KMS-11 (cell line): ENCODE measurements around the gene IRX3.

Experiments
- H2AFZ ChIP-seq: fragments of 200-600 bp; sonication (generic); 2 replicates; pipeline ENCODE4 v1.6.1; 2016; ENCODE audit warnings: antibody characterized with exemption, mixed run types, low read depth
- H3K27ac ChIP-seq: fragments of 200-600 bp; sonication (generic); 2 replicates; pipeline ENCODE4 v1.6.1; 2016; ENCODE audit warnings: mild to moderate bottlenecking, mixed run types
- H3K27me3 ChIP-seq: fragments of 200-600 bp; sonication (generic); 2 replicates; pipeline ENCODE4 v1.6.1; 2017; ENCODE audit warnings: mild to moderate bottlenecking, low read depth, mixed run types, moderate library complexity; ENCODE audit not compliant: insufficient read depth
- H3K36me3 ChIP-seq: fragments of 200-600 bp; sonication (generic); 2 replicates; pipeline ENCODE4 v1.6.1; 2017; ENCODE audit warnings: mild to moderate bottlenecking, mixed run types; ENCODE audit not compliant: insufficient read depth
- H3K4me1 ChIP-seq: fragments of 200-600 bp; sonication (generic); 2 replicates; pipeline ENCODE4 v1.6.1; 2016; ENCODE audit warnings: mild to moderate bottlenecking, low read depth, mixed run types; ENCODE audit not compliant: poor library complexity, severe bottlenecking
- H3K4me2 ChIP-seq: fragments of 200-600 bp; sonication (generic); 2 replicates; pipeline ENCODE4 v1.7.0; 2016; ENCODE audit warnings: mild to moderate bottlenecking, mixed run types
- H3K4me3 ChIP-seq: fragments of 200-600 bp; sonication (generic); IDR thresholded peaks from 2 replicates; pipeline ENCODE4 v1.6.1; 2017; ENCODE audit warnings: low read depth, low read length, mixed read lengths; ENCODE audit not compliant: insufficient read depth
- H3K79me2 ChIP-seq: fragments of 200-600 bp; sonication (generic); 2 replicates; pipeline ENCODE4 v1.6.1; 2016; ENCODE audit warnings: low read depth, mixed run types; ENCODE audit not compliant: insufficient read depth
- H3K9ac ChIP-seq: fragments of 200-600 bp; sonication (generic); 2 replicates; pipeline ENCODE4 v1.6.1; 2016; ENCODE audit warnings: mild to moderate bottlenecking, mixed run types
- H4K20me1 ChIP-seq: fragments of 200-600 bp; sonication (generic); 2 replicates; pipeline ENCODE4 v1.6.1; 2016; ENCODE audit warnings: mild to moderate bottlenecking, mixed run types; ENCODE audit not compliant: insufficient read depth
- TF ChIP-seq, protein P1 (sequence below): fragments of 200-600 bp; sonication (generic); conservative IDR thresholded peaks from 2 replicates; pipeline ENCODE4 v1.6.1; 2017; ENCODE audit warnings: low read depth, mild to moderate bottlenecking, antibody characterized with exemption, low read length, moderate library complexity, mixed read lengths

Gene IRX3

GRCh38 chr16:54327609-54328008 is 41.0 kb upstream of the IRX3 start:
- TF ChIP-seq, protein P1, sequence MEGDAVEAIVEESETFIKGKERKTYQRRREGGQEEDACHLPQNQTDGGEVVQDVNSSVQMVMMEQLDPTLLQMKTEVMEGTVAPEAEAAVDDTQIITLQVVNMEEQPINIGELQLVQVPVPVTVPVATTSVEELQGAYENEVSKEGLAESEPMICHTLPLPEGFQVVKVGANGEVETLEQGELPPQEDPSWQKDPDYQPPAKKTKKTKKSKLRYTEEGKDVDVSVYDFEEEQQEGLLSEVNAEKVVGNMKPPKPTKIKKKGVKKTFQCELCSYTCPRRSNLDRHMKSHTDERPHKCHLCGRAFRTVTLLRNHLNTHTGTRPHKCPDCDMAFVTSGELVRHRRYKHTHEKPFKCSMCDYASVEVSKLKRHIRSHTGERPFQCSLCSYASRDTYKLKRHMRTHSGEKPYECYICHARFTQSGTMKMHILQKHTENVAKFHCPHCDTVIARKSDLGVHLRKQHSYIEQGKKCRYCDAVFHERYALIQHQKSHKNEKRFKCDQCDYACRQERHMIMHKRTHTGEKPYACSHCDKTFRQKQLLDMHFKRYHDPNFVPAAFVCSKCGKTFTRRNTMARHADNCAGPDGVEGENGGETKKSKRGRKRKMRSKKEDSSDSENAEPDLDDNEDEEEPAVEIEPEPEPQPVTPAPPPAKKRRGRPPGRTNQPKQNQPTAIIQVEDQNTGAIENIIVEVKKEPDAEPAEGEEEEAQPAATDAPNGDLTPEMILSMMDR, result no peak
- no peak overlapping the region for H3K4me3 ChIP-seq
- no peak overlapping the region for H3K9ac ChIP-seq

GRCh38 chr16:54326266-54326662 is 39.7 kb upstream of the IRX3 start:
- Histone ChIP-seq H3K9ac (no peak overlapping the region), H3K27me3 (no peaks in the 10 kb centered on the region), H3K27ac (no peak overlapping the region), H3K79me2 (no peaks in the 10 kb centered on the region), H2AFZ (no peak overlapping the region), H3K36me3 (no peaks in the 10 kb centered on the region), H4K20me1 (no peaks in the 10 kb centered on the region), H3K4me1 (no peaks in the 10 kb centered on the region), H3K4me3 (no peak overlapping the region), H3K4me2 (no peak overlapping the region)
- TF ChIP-seq, protein P1, result no peak

More at GRCh38 chr16:54327609-54328008, 41.0 kb upstream of the IRX3 start:
- Histone ChIP-seq H3K4me1 (no peaks in the 10 kb centered on the region), H4K20me1 (no peaks in the 10 kb centered on the region), H2AFZ (no peak overlapping the region), H3K36me3 (no peaks in the 10 kb centered on the region), H3K27ac (no peak overlapping the region), H3K4me2 (no peak overlapping the region), H3K79me2 (no peaks in the 10 kb centered on the region), H3K27me3 (no peaks in the 10 kb centered on the region)

DNA sequence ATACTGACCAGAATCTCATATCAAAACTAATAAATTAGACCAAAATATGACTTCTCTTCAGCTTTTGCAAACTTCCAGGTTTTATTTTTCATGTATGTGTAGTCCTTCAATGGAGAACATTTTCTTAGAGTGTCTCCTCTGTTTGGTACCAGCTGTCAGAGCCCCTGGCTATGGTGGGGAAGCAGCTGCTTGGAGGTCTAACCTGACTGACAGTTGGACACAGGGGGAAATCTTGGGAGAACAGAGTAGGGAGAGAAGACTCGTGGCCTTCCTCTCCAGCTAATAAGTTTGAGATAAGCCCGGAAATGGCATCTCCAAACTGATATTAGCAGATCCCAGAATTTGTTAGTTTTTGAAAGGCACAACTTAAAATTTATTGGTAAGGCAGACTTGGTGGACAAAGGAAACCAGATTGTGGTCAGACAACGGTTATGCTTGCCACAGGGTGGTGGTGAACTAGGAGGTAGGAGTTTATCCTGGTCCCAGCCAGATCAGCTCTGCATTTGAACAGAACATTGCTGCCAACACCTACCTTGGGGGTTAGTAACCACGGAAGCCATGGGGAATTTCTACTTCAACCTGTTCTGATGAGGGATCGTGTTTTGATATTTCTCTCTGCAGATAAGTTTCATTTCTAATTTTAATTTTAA is 39.2 kb upstream of the IRX3 start:
- no peak overlapping the region for H3K9ac ChIP-seq
- no peak overlapping the region for H3K27ac ChIP-seq
- H2AFZ ChIP-seq, result no peak overlapping the region
- no peaks in the 10 kb centered on the region for H3K36me3 ChIP-seq
- H3K4me3 ChIP-seq, result no peak overlapping the region
- no peaks in the 10 kb centered on the region for H3K79me2 ChIP-seq
- no peaks in the 10 kb centered on the region for H3K27me3 ChIP-seq
- TF ChIP-seq, protein P1, result no peak
- H3K4me2 ChIP-seq, result no peak overlapping the region
- H4K20me1 ChIP-seq, result no peaks in the 10 kb centered on the region
- no peaks in the 10 kb centered on the region for H3K4me1 ChIP-seq

DNA sequence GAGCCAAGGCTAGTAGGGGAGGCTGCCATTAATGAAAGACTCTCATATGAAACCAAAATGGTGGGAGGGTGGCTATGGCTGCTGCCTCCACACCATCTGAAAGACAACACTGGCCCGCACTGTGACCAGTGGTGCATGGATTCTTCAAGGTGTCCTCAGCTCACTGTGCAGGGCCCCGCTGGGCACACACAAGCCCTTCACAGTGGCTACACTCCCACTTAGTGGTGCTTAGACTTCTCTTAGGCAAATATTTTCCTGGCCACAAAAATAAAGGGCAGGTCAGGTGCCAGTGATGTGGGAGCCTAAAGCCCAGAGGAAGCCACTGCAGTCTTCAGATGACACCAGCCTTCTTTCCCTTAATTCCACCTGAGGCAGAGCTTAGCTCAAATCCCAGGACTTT is 38.1 kb upstream of the IRX3 start:
- Histone ChIP-seq H3K79me2 (no peaks in the 10 kb centered on the region), H3K4me2 (no peak overlapping the region), H3K36me3 (no peaks in the 10 kb centered on the region), H3K4me3 (no peak overlapping the region), H4K20me1 (no peaks in the 10 kb centered on the region), H3K4me1 (no peaks in the 10 kb centered on the region), H3K9ac (no peak overlapping the region), H2AFZ (no peak overlapping the region), H3K27ac (no peak overlapping the region), H3K27me3 (no peaks in the 10 kb centered on the region)
- TF ChIP-seq, protein P1, result no peak
